H1 (cell line): Measurements from ENCODE around the gene NUPR1. TPM values are rescaled to one million over a fixed set of nuclear protein-coding genes. Genes with fewer than 3 reads are reported as not detected.

Experiments
- CTCF ChIA-PET: fragments of 300-600 bp; sonication (Branson Sonifier 250); formaldehyde crosslinking; loops from one replicate; lab custom pipeline; 2021; ENCODE audit not compliant: partially characterized antibody; lab: Charles Lee
- POLR2A ChIA-PET: fragments of 300-600 bp; sonication (Branson Sonifier 250); formaldehyde crosslinking; loops from one replicate; lab custom pipeline; 2021; ENCODE audit warnings: inconsistent platforms; ENCODE audit not compliant: partially characterized antibody; lab: Charles Lee
- DNase-seq, 2 experiments: peaks; one replicate each; pipeline versions ENCODE4 v3.0.0 to v3.0.0-alpha.2; 2010 to 2022; ENCODE audit warnings: low spot score in 2 of 2, low read depth in 1 of 2, mixed read lengths in 1 of 2
- FAIRE-seq: peaks from 2 replicates; lab custom pipeline; 2011; peaks lifted over from hg19 to GRCh38; lab: Jason Lieb, UNC
- H2AFZ ChIP-seq: 2 replicates; pipeline ENCODE4 v1.8.1; 2012; ENCODE audit warnings: low read length, inconsistent platforms
- H2AK5ac ChIP-seq: 2 replicates; pipeline ENCODE4 v1.6.1; 2013; ENCODE audit warnings: low read depth, low read length
- H2BK120ac ChIP-seq: replicated peaks from 2 replicates; pipeline ENCODE3; 2013; ENCODE audit warnings: low read depth, low read length, inconsistent platforms
- H2BK12ac ChIP-seq: 2 replicates; pipeline ENCODE4 v1.6.1; 2013; ENCODE audit warnings: low read depth, low read length
- H2BK15ac ChIP-seq: 2 replicates; pipeline ENCODE4 v1.6.1; 2013; ENCODE audit warnings: low read length
- H2BK20ac ChIP-seq: 2 replicates; pipeline ENCODE4 v1.6.1; 2013; ENCODE audit warnings: low read length
- H2BK5ac ChIP-seq: 2 replicates; pipeline ENCODE4 v1.6.1; 2013; ENCODE audit warnings: low read depth, low read length
- H3K14ac ChIP-seq: 2 replicates; pipeline ENCODE4 v1.6.1; 2013; ENCODE audit warnings: inconsistent platforms; ENCODE audit not compliant: insufficient read length
- H3K18ac ChIP-seq: 2 replicates; pipeline ENCODE4 v1.6.1; 2013; ENCODE audit warnings: low read length; ENCODE audit errors: extremely low read depth
- H3K23ac ChIP-seq: 2 replicates; pipeline ENCODE4 v1.6.1; 2013; ENCODE audit warnings: inconsistent platforms; ENCODE audit not compliant: insufficient read length
- H3K23me2 ChIP-seq: 2 replicates; pipeline ENCODE4 v1.6.1; 2013; ENCODE audit warnings: low read depth, low read length
- H3K27ac ChIP-seq: 2 replicates; pipeline ENCODE4 v1.6.1; 2011; ENCODE audit warnings: low read depth, low read length, inconsistent platforms
- H3K27me3 ChIP-seq, 4 experiments: replicated peaks in 1 of 4; 1 replicate in 1 of 4; 2 replicates in 3 of 4; pipeline versions ENCODE4 v1.6.1 to v1.8.1; 2011 to 2013; ENCODE audit warnings: low read length in 3 of 4, mild to moderate bottlenecking in 3 of 4, inconsistent platforms in 2 of 4, mixed read lengths in 2 of 4, moderate library complexity in 1 of 4; ENCODE audit not compliant: control insufficient read depth in 3 of 4, insufficient read depth in 3 of 4; ENCODE audit errors: extremely low read depth in 1 of 4
- H3K36me3 ChIP-seq, 4 experiments: 2 replicates each; pipeline versions ENCODE4 v1.6.1 to v1.8.1; 2011 to 2013; ENCODE audit warnings: mild to moderate bottlenecking in 4 of 4, low read length in 3 of 4, moderate library complexity in 2 of 4, control low read depth in 1 of 4, inconsistent platforms in 1 of 4; ENCODE audit not compliant: insufficient read depth in 4 of 4, control insufficient read depth in 2 of 4
- H3K4ac ChIP-seq: replicated peaks from 2 replicates; pipeline ENCODE3; 2013; ENCODE audit warnings: low read length, low read depth, mixed read lengths, inconsistent platforms; ENCODE audit not compliant: insufficient read length
- H3K4me1 ChIP-seq, 4 experiments: replicated peaks in 1 of 4; 1 replicate in 1 of 4; 2 replicates in 3 of 4; pipeline versions ENCODE4 v1.6.1 to v1.8.1; 2011 to 2013; ENCODE audit warnings: low read length in 3 of 4, inconsistent platforms in 2 of 4, mixed read lengths in 1 of 4; ENCODE audit not compliant: insufficient read depth in 4 of 4, control insufficient read depth in 3 of 4
- H3K4me2 ChIP-seq, 2 experiments: 2 replicates each; pipeline versions ENCODE4 v1.6.1 to v1.8.1; 2011 to 2013; ENCODE audit warnings: low read depth in 2 of 2, low read length in 2 of 2, control low read depth in 1 of 2, inconsistent platforms in 1 of 2, mild to moderate bottlenecking in 1 of 2; ENCODE audit not compliant: insufficient read depth in 1 of 2
- H3K4me3 ChIP-seq, 4 experiments: fragments of 200-600, 300-600 bp in 1 of 4; sonication (generic), shearing (Covaris generic), sonication (Bioruptor Twin) in 1 of 4; 2 replicates each; pipeline versions ENCODE4 v1.5.1 to v1.8.1; 2011 to 2016; ENCODE audit warnings: low read length in 4 of 4, low read depth in 3 of 4, control low read depth in 2 of 4, inconsistent platforms in 2 of 4, mild to moderate bottlenecking in 2 of 4, mixed read lengths in 1 of 4, moderate library complexity in 1 of 4; ENCODE audit not compliant: insufficient read depth in 2 of 4; ENCODE audit errors: extremely low read depth in 1 of 4
- H3K56ac ChIP-seq: replicated peaks from 2 replicates; pipeline ENCODE3; 2013; ENCODE audit warnings: low read depth, mild to moderate bottlenecking, mixed read lengths, low read length, inconsistent platforms; ENCODE audit not compliant: insufficient read length
- H3K79me1 ChIP-seq: 2 replicates; pipeline ENCODE4 v1.6.1; 2013; ENCODE audit warnings: low read depth, low read length, control low read depth
- H3K79me2 ChIP-seq, 2 experiments: 2 replicates each; pipeline versions ENCODE4 v1.6.1 to v1.8.1; 2012 to 2013; ENCODE audit warnings: low read length in 2 of 2, mild to moderate bottlenecking in 2 of 2, inconsistent platforms in 1 of 2; ENCODE audit not compliant: insufficient read depth in 2 of 2, control insufficient read depth in 1 of 2
- H3K9ac ChIP-seq, 4 experiments: replicated peaks in 1 of 4; 1 replicate in 1 of 4; 2 replicates in 3 of 4; pipeline versions ENCODE4 v1.6.1 to v1.8.1; 2011 to 2013; ENCODE audit warnings: low read depth in 3 of 4, low read length in 3 of 4, control low read depth in 2 of 4, mild to moderate bottlenecking in 2 of 4, moderate library complexity in 2 of 4, inconsistent platforms in 1 of 4; ENCODE audit errors: extremely low read depth in 1 of 4
- H3K9me3 ChIP-seq, 2 experiments: 2 replicates each; pipeline versions ENCODE4 v1.6.1 to v1.8.1; 2012 to 2013; ENCODE audit warnings: mild to moderate bottlenecking in 2 of 2, moderate library complexity in 2 of 2, control low read depth in 1 of 2, inconsistent platforms in 1 of 2, low read depth in 1 of 2, low read length in 1 of 2, mixed read lengths in 1 of 2; ENCODE audit not compliant: insufficient read depth in 2 of 2
- H4K20me1 ChIP-seq, 2 experiments: replicated peaks in 1 of 2; 2 replicates each; pipeline versions ENCODE3 to v1.8.1; 2011 to 2013; ENCODE audit warnings: inconsistent platforms in 2 of 2, low read length in 2 of 2, mild to moderate bottlenecking in 1 of 2; ENCODE audit not compliant: insufficient read depth in 2 of 2, control insufficient read depth in 1 of 2
- H4K5ac ChIP-seq: 2 replicates; pipeline ENCODE4 v1.6.1; 2013; ENCODE audit warnings: low read length, low read depth, mixed read lengths, inconsistent platforms; ENCODE audit not compliant: insufficient read length
- H4K8ac ChIP-seq: 2 replicates; pipeline ENCODE4 v1.8.0; 2013; ENCODE audit warnings: mild to moderate bottlenecking, moderate library complexity, low read length, inconsistent platforms; ENCODE audit not compliant: insufficient read depth; ENCODE audit errors: extremely low read depth
- H4K91ac ChIP-seq: replicated peaks from 2 replicates; pipeline ENCODE3; 2013; ENCODE audit warnings: low read length, mixed read lengths, inconsistent platforms; ENCODE audit not compliant: insufficient read length
- ASH2L ChIP-seq: fragments of 200-600, 300-600 bp; sonication (generic); IDR thresholded peaks from one replicate; pipeline ENCODE4 v1.7.1; 2017; ENCODE audit warnings: low read length
- BRCA1 ChIP-seq: IDR thresholded peaks from 2 replicates; pipeline ENCODE4 v1.6.1; 2012; ENCODE audit warnings: low read depth, low read length, improper control_type of control experiment
- CBX8 ChIP-seq: fragments of 300-800, 300-1000 bp; sonication (generic); IDR thresholded peaks from 2 replicates; pipeline ENCODE4 v1.7.1; 2016; ENCODE audit warnings: low read depth, low read length, borderline replicate concordance
- CREB1 ChIP-seq: IDR thresholded peaks from 2 replicates; pipeline ENCODE4 v1.6.1; 2012; ENCODE audit warnings: inconsistent platforms
- CTBP2 ChIP-seq: IDR thresholded peaks from 2 replicates; pipeline ENCODE4 v1.7.0; 2011; ENCODE audit warnings: borderline replicate concordance, mild to moderate bottlenecking, moderate library complexity, mixed read lengths, low read length; ENCODE audit not compliant: insufficient read depth, insufficient read length
- HDAC6 ChIP-seq: IDR thresholded peaks from one replicate; pipeline ENCODE4 v1.7.1; 2012; ENCODE audit warnings: low read depth, mild to moderate bottlenecking, inconsistent platforms, low read length, moderate library complexity
- MAFK ChIP-seq: IDR thresholded peaks from 2 replicates; pipeline ENCODE4 v1.6.1; 2012; ENCODE audit warnings: low read depth, mild to moderate bottlenecking, improper control_type of control experiment, low read length
- MAX ChIP-seq: IDR thresholded peaks from 2 replicates; pipeline ENCODE4 v1.6.1; 2012; ENCODE audit warnings: inconsistent platforms
- NANOG ChIP-seq: IDR thresholded peaks from 2 replicates; pipeline ENCODE4 v1.6.1; 2011; ENCODE audit warnings: low read length, low read depth, mild to moderate bottlenecking, inconsistent platforms; ENCODE audit not compliant: insufficient read depth, poor library complexity, severe bottlenecking
- RAD21 ChIP-seq, 2 experiments: IDR thresholded peaks in 1 of 2; conservative IDR thresholded peaks in 1 of 2; 2 replicates each; pipeline ENCODE4 v1.6.1; 2011; ENCODE audit warnings: low read depth in 2 of 2, low read length in 2 of 2, improper control_type of control experiment in 1 of 2, inconsistent platforms in 1 of 2, mild to moderate bottlenecking in 1 of 2, moderate library complexity in 1 of 2
- SP4 ChIP-seq: IDR thresholded peaks from 2 replicates; pipeline ENCODE4 v1.6.1; 2012; ENCODE audit warnings: low read length, inconsistent platforms
- WGBS, 2 experiments: shearing (Covaris generic) in 1 of 2; methylation state at CpG; one replicate each; pipeline versions ENCODE4 v1.1.6 to v1.1.7; 2013 to 2015; ENCODE audit warnings: low lambda C conversion rate in 2 of 2, mixed read lengths in 2 of 2, inconsistent platforms in 1 of 2, low coverage in 1 of 2, missing lambda C conversion rate in 1 of 2; ENCODE audit not compliant: insufficient replicate concordance in 2 of 2, insufficient coverage in 1 of 2, insufficient read length in 1 of 2; ENCODE audit errors: extremely low coverage in 1 of 2, missing lambda C conversion rate in 1 of 2; 5-methylcytosine and 5-hydroxymethylcytosine counted together
- polyA plus RNA-seq, 7 experiments: library from polyadenylated mRNA; depleted of rRNA in 3 of 7; stranded (reverse) in 5 of 7; unstranded in 2 of 7; fragments of >200 nt in 5 of 7; fragments of 200-250 nt in 2 of 7; gene quantifications; 1 replicate in 5 of 7; 2 replicates in 1 of 7; 4 replicates in 1 of 7; pipeline versions ENCODE4 v1.2.1 to v1.2.3, GENCODE V29; 2011 to 2013; ENCODE audit warnings: missing spikeins in 2 of 7, mixed read lengths in 2 of 7
- total RNA-seq: library from RNA; stranded (reverse); fragmentation: NEBNext Ultra II Directional; extraction: Animal tissue kit (Norgen Biotek cat#: 25700); gene quantifications from 2 replicates; pipeline ENCODE4 v1.2.1, GENCODE V29; 2021

The NUPR1 gene
- total and polyA plus RNA-seq, 2 of the 8 experiments (the other 6 are each of a cell fraction or from before 2014, with no cell fraction given): 0.17 to 0.20 TPM

GRCh38 chr16:28504707-28505404 lies 33.9 kb downstream of the NUPR1 start:
- no peak overlapping the region for H3K23ac ChIP-seq
- FAIRE-seq (no peak), DNase-seq (no peak)
- TF ChIP-seq MAFK (no peak), HDAC6 (no peak), CBX8 (no peak), CTBP2 (no peak), MAX (no peak), BRCA1 (no peak), ASH2L (no peak), RAD21 (IDR thresholded peaks at IDR 0.05 in 1 of 2, conservative IDR thresholded peaks at IDR 0.05 in 1 of 2; ENCODE audit: low read depth in 2 of 2, low read length in 2 of 2) (no peak), SP4 (no peak), NANOG (no peak), CREB1 (no peak)
- H3K56ac ChIP-seq: no peak overlapping the region
- H2BK15ac ChIP-seq: no peak overlapping the region
- H4K91ac ChIP-seq: no peak overlapping the region
- H3K4me1 ChIP-seq: no peaks in the 10 kb centered on the region
- 88% methylated on average over 8 of the region's 8 CpGs; no CpG with 5 or more reads in 1 of the 2 experiments for WGBS, 2 experiments
- H3K18ac ChIP-seq: no peak overlapping the region
- H2AFZ ChIP-seq: no peak overlapping the region
- no peak overlapping the region for H3K4me3 ChIP-seq
- peaks cover 12% of the 10 kb centered on the region; the same call in 1 of the 2 replicates for H3K23me2 ChIP-seq
- H4K8ac ChIP-seq: 0 out of 2 replicates have a peak overlapping the region, but pooled peaks have one; percentile 3
- H3K79me2 ChIP-seq: no peaks in the 10 kb centered on the region
- H2BK5ac ChIP-seq: no peak overlapping the region
- no peak overlapping the region for H3K4ac ChIP-seq
- H3K27ac ChIP-seq: no peak overlapping the region
- H3K14ac ChIP-seq: no peak overlapping the region
- no peak overlapping the region for H4K5ac ChIP-seq
- no peaks in the 10 kb centered on the region for H3K36me3 ChIP-seq
- H2BK20ac ChIP-seq: no peak overlapping the region
- H2BK120ac ChIP-seq: no peak overlapping the region
- POLR2A ChIA-PET: interaction anchor here (1.6 kb wide), 1 partner anchor 13 kb away, joined by 10 read pairs; the partner anchor contains the start of gene CLN3
- H2AK5ac ChIP-seq: no peak overlapping the region
- no peaks in the 10 kb centered on the region for H3K79me1 ChIP-seq
- H3K27me3 ChIP-seq: peaks cover 0 to 2% (median 0%) of the 10 kb centered on the region in 4 experiments; a peak in 1 of 7 replicates
- no peak overlapping the region for H3K4me2 ChIP-seq
- no peak overlapping the region for H3K9ac ChIP-seq
- CTCF ChIA-PET: interaction anchor here (1.0 kb wide), 1 partner anchor 45 kb away, joined by 4 read pairs; no protein-coding TSS in a partner anchor
- H3K9me3 ChIP-seq: no peaks in the 10 kb centered on the region
- peaks cover 0 to 3% of the 10 kb centered on the region in 2 experiments for H4K20me1 ChIP-seq
- no peak overlapping the region for H2BK12ac ChIP-seq
